Ishikawa (cell line): ENCODE data around the gene BMPR1A.

Source experiments
- CEBPB ChIP-seq: IDR thresholded peaks from 2 replicates; pipeline ENCODE4 v1.6.1; 2012
- CREB1 ChIP-seq: IDR thresholded peaks from 2 replicates; pipeline ENCODE4 v1.6.1; 2012; ENCODE audit warnings: low read depth
- EGR1 ChIP-seq: IDR thresholded peaks from 2 replicates; pipeline ENCODE4 v1.6.1; 2012
- EP300 ChIP-seq: IDR thresholded peaks from 2 replicates; pipeline ENCODE4 v1.6.1; 2012; ENCODE audit warnings: borderline replicate concordance
- FOXM1 ChIP-seq: IDR thresholded peaks from 2 replicates; pipeline ENCODE4 v1.6.1; 2012; ENCODE audit warnings: low read depth, borderline replicate concordance
- MAX ChIP-seq: IDR thresholded peaks from 2 replicates; pipeline ENCODE4 v1.6.1; 2012
- NFIC ChIP-seq: IDR thresholded peaks from 2 replicates; pipeline ENCODE4 v1.6.1; 2012
- RAD21 ChIP-seq: IDR thresholded peaks from 2 replicates; pipeline ENCODE4 v1.6.1; 2012; ENCODE audit warnings: low read depth
- REST ChIP-seq: IDR thresholded peaks from 2 replicates; pipeline ENCODE4 v1.6.1; 2012; ENCODE audit warnings: low read depth, mild to moderate bottlenecking
- TAF1 ChIP-seq: IDR thresholded peaks from 2 replicates; pipeline ENCODE4 v1.6.1; 2012; ENCODE audit warnings: low read depth, mild to moderate bottlenecking
- TCF12 ChIP-seq: IDR thresholded peaks from 2 replicates; pipeline ENCODE4 v1.6.1; 2012; ENCODE audit warnings: low read depth
- TEAD4 ChIP-seq: IDR thresholded peaks from 2 replicates; pipeline ENCODE4 v1.6.1; 2012
- USF1 ChIP-seq: IDR thresholded peaks from 2 replicates; pipeline ENCODE4 v1.6.1; 2012
- YY1 ChIP-seq: IDR thresholded peaks from 2 replicates; pipeline ENCODE4 v1.6.1; 2012; ENCODE audit warnings: low read depth
- ZBTB7A ChIP-seq: IDR thresholded peaks from 2 replicates; pipeline ENCODE4 v1.6.1; 2012; ENCODE audit warnings: low read depth

BMPR1A gene

GRCh38 chr10:86952697-86953096, 196.3 kb downstream of the BMPR1A start:
- 0 out of 2 replicates have a peak, but pooled peaks have one; percentile 24 for TF ChIP-seq EP300

- TF ChIP-seq NFIC (no peak), USF1 (no peak), FOXM1 (no peak), TEAD4 (no peak), EGR1 (no peak), TAF1 (no peak), CREB1 (no peak), EP300 (no peak), MAX (no peak), ZBTB7A (no peak), CEBPB (no peak), YY1 (no peak), REST (no peak), RAD21 (no peak), TCF12 (no peak)
These were observed 197.6 kb downstream of the BMPR1A start for GRCh38 chr10:86953747-86954680.

GRCh38 chr10:86954681-86955500, 198.5 kb downstream of the BMPR1A start:
- TF ChIP-seq REST (no peak), RAD21 (no peak), EGR1 (no peak), FOXM1 (no peak), USF1 (no peak), TAF1 (no peak), CEBPB (no peak), TCF12 (no peak), CREB1 (no peak), TEAD4 (no peak)

- no peak for TF ChIP-seq TAF1
- TF ChIP-seq MAX, result no peak
- TF ChIP-seq USF1, result no peak
- TF ChIP-seq YY1, result no peak
- no peak for TF ChIP-seq TCF12
- TF ChIP-seq ZBTB7A, result no peak
- no peak for TF ChIP-seq CREB1
These were observed 199.2 kb downstream of the BMPR1A start for GRCh38 chr10:86955501-86956194.
